Fibroblast of skin of left quadriceps (primary cell): ENCODE measurements around the gene SH3BGRL.
"Not testable (repeated sequence)": the region's sequence is repeated elsewhere in the genome, so short reads cannot be mapped to it uniquely, and the experiment has no call there.

Experiments
- DNase-seq, 2 experiments: peaks; one replicate each; pipeline ENCODE4 v3.0.0-alpha.2; 2013; ENCODE audit warnings: low read depth in 2 of 2

The SH3BGRL gene

DNA sequence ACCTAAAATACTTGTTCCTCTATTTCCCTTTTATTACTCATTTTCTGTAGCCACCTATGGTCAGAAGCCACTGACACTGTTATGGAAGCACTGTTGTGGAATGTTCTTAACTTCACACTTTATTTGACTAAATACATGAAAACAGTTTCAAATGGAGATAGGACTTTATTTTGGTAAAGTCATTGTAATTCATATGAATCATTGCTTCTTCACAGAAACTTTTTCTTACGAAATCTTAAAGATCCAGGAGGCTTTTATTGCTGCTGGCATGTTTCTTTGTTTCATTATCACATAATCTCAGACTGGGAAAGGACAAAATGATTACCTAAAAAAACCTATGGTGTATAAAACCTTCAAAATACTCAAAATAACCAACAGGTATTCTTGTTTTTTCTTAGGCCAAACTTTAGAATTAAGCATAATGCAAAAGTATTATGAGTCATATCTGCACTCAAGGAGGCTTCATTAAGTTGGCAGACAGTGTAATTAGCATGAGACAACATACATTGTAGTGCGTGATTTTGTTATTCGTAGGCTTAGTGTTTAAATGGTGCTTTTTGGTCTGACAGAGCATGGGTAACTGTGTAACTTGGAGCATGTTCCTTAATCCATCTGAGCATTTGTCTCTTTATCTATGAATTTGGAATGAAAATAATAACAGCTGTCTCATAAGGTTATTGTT lies 58.0 kb downstream of the SH3BGRL start:
- no peak for DNase-seq

DNA sequence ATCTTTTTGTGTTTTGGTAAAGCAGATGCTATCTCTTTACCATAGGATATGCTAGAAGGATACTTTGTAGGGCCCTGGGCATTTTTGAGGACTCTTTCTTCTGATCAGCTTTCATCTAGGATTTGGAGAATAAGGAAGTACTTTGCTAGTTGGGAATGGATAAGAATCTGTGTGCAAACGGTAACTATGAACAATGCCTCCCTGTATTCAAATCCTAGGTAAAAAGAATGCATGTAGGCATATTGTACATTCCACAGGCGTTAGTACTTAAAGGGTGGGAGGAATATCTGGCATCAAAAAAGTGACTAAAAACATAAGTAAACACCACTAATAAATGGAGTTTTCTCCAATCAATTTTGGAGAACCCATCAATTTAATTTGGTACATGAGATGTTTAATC lies 59.7 kb downstream of the SH3BGRL start:
- DNase-seq, result no peak

DNA sequence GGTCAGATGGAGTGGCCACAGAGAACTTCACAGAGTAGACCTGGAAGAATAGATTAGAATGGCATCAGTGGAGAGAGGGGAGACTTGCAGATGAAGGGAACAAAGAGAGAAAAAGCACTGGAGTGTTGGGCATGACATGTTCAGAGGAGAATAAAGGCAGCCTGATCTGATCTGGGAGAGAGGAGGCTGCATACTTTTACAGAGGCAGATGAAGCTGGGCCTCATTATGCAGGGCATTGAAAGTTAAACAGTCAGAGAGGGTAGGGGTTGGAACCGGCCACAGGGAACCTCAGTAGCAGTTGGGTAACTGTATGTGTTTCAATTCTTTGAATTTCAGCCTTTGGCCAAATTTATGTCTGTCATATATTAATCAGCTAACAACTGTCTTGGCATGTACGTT lies 61.2 kb downstream of the SH3BGRL start:
- no peak for DNase-seq

DNA sequence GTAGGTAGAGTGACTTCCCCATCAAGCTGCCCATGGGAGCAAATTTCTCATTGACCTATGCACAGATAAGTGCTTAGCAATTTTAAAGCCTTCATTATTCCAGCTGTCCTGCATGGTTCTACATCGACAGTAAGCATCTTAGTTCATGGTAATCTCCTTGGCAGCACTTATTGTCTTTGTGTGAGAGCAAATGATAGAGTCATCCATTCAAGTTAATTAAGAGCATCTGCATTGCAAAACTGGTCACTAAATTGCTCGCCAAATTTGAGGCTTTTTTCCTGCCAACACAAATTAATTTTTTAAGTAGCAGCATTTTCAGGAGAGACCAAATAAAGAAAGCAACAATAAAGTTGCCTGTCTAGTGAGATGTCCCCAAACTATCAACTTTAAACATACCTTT lies 76.7 kb downstream of the SH3BGRL start:
- DNase-seq, result no peak

DNA sequence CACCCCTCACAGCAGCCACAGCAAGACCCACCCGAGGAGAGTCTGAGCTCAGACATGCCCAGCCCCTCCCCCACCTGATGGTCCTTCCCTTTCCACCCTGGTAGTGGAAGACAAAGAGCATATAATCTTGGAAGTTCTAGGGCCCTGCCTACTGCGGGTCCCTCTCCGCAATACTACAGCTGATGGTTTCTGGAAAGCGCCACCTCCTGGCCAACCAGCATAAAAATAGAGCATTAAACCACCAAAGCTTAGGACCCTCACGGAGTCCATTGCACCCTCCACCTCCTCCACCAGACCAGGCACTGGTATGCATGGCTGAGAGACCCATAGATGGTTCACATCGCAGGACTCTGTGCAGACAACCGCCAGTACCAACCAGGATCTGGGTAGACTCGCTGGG lies 78.2 kb downstream of the SH3BGRL start:
- DNase-seq, result no peak

DNA sequence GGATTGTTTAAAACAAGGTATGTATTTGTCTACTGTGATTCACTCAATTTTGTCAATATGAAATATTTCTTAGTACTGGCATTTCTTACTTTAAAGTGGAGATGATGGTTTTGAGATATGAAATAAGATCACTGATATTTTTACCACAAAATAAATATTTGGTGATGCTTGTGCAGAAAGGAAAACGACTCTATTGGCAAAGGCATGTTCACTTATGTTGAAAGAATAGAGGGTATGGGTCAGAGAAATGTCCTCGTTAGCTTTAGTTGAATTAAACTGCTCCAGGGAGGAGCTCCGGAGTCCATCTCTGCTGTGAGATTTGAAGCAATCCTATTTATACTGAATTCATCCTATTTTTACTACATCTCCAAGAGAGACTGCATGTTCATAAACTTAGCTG lies 84.2 kb downstream of the SH3BGRL start:
- DNase-seq, result no peak

DNA sequence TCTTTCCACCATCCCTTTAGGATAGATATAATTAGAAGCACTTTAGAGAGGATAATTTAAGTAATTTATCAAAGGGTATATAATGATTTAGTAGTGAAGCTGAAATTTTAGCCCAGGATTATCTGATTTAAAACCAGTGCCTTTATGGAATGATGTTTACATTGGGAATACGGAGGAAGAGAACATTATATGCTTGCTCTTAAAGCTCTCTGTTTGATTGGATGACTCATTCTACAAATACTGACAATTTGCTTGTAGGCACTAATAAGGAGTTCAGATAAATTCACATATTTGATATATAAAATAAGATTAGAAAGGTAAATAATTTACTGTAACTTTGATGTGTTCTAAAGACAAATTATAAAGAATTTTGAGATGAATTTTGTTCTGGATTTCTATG lies 84.7 kb downstream of the SH3BGRL start:
- DNase-seq, result no peak

DNA sequence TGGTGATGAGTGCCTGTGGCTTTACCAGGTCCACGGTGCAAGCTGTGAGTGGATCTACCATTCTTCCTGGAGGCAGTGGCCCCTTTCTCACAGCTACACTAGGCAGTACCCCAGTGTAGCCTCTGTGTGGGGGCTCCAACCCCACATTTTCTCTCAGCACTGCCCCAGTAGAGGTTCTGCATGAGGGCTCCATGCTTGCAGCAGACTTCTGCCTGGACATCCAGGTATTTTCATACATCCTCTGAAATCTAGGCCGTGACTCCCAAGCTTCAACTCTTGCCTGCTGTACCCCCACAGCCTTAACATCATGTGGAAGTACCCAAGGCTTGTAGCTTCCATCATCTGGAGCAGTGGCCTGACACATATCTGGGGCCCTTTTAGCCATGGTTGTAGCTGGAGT lies 90.1 kb downstream of the SH3BGRL start:
- DNase-seq, result no peak

DNA sequence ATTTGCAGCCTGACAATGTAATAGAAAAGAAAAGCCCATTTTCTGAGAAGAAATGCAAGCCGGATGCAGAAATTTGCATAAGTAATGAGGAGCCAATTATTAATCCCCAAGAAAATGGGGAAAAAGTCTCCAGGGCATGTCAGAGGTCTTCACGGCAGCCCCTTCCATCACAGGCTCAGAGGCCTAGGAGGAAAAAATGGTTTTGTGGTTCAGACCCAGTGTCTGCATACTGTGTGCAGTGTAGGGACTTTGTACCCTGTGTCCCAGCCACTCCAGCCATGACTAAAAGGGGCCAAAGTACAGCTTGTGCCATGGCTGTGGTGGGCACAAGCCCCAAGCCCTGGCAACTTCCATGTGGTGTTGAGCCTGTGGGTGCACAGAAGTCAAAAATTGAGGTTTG lies 92.2 kb downstream of the SH3BGRL start:
- no peak for DNase-seq

DNA sequence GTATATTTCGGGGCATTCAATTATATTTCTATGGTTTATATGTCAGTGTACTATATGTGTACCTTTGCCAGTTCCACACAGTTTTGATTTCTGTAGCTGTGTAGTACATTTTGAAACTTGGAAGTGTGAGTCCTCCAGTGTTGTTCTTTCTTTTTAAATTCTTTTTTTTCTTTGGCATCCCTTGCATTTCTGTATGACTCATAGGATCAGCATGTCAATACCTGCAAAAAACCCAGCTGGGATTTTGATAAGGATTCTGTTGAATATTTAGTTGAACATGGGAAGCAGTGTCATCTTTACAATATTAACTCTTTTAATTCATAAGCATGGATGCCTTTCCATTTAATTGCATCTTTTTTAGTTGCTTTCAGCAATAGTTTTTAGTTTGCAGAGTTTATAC lies 100.0 kb downstream of the SH3BGRL start:
- DNase-seq, result no peak

DNA sequence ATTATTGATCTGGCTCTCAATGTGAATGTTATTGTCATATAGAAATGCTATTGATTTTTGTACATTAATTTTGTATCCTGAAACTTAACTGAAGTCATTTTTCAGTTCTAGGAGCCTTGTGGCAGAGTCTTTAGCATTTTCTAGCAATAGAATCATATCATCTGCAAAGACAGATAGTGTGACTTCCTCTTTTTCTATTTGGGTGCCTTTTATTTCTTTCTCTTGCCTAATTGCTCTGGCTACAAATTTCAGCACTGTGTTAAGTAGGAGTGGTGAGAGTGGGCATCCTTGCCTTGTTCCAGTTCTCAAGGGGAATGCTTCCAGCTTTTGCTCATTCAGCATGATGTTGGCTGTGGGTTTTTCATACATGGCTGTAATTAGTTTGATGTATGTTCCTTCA lies 102.7 kb downstream of the SH3BGRL start:
- no peak for DNase-seq

DNA sequence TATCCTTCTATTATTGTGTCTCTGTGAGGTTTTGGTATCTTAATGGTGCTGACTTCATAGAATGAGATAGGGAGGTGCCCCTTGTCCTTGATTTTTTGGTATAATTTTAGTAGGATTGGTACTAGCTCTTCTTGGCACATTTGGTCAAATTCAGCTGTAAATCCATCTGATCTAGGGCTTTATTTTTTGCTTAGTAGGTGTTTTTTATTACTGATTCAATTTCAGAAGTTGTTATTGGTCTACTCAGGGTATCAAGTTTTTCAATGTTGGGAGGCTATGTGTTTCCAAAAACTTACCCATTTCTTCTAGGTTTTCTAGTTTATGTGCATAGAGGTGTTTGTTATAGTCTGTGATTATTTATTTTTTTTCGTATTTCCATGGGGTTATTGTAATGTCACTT lies 103.3 kb downstream of the SH3BGRL start:
- DNase-seq, result no peak

DNA sequence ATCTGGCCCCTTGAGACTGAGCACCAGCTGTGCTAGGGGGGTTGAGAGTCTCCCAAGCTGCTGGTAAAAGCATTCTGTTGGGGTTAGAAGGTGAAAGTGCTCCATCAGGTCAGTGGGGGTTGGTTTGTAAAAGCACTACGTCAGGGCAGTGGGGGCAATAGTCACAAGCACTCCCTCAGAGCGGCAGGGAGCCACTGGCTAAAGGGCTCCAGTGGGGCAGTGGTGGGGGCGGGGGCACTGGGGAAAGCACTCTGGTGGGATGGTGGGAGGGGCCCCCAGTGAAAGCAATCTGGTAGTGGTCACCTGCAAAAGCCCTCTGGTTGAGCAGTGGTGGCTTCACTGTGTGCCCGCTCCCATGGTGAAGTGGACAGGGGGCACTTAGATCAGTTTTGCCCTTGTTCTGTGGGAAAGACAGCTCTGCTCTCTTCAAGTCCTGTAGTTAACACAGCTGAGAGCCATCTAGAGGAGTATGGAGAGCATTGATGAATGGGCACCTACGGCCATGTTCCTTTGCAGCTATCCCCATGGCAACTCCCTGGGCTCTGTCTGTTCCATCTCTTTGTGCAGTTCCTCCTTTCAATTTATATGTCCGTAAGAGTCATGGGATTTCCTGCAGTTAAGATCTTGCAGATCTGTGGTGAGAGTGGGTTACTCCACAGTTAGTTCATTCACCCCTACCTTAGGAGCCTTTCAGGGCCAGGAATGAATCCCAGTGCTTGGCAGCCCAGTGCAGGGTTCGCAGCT lies 106.4 kb downstream of the SH3BGRL start:
- no peak for DNase-seq

DNA sequence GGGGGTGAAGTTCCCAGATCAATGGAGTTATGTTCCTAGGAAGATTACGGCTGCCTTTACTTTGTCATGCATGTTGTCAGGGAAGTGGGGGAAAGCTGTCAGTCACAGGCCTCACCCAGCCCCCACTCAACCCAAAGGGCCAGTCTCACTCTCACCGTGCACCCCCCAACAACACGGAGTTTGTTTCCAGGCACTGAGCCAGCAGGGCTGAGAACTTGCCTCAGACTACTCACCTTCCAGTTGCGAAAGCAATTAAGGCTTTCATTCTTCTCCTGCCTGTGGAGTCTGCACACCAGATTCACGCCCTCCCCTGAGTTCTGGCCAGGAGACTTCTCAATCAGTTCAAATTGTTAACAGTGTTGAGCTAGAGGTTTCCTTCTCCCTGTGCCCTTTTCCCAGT lies 114.3 kb downstream of the SH3BGRL start:
- peak; percentile 7 to 12 for DNase-seq

DNA sequence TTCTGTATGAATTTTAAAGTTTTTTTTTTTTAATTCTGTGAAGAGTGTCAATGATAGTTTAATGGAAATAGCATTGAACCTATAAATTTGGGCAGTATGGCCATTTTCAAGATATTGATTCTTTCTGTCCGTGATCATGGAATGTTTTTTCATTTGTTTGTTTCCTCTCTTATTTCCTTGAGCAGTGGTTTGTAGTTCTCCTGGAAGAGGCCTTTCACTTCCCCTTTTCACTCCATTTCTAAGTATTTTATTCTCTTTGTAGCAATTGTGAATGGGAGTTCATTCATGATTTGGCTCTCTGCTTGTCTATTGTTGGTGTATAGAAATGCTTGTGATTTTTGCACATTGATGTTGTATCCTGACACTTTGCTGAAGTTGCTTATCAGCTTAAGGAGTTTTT lies 129.8 kb downstream of the SH3BGRL start:
- not testable (repeated sequence) for DNase-seq

DNA sequence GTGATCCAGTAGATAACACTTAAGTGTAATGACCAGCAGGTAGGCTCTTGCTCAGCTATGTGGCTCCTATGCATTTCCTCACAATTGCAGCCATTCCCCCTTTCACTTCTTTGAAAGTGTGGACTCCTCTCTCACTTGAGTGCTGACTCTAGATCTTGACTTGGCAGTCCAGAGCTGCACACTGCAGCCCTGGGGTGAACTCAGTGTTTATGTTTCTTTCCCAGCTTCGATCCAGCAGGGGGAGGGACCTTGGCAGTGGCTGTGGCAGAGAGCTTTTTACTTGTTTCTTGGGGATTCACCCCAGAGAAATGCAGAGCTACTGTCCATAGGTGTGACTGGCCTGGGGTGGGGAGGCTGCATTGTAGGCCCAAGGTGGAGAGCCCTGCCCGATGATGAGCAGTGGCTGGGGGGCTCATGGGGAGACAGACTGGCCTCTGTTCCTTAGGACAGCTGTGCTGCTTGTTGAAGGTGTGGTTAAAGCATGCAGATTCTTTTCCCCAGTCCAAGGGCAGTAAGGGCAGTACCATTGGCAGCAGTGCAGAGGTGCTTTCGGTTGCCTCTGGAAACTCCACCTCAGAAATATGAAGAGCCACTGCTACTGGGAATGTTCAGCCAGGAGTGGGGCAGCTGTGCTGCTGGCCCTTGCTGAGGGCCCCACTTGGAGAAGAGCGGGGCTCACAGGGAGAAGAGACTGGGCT lies 134.7 kb downstream of the SH3BGRL start:
- no peak for DNase-seq

DNA sequence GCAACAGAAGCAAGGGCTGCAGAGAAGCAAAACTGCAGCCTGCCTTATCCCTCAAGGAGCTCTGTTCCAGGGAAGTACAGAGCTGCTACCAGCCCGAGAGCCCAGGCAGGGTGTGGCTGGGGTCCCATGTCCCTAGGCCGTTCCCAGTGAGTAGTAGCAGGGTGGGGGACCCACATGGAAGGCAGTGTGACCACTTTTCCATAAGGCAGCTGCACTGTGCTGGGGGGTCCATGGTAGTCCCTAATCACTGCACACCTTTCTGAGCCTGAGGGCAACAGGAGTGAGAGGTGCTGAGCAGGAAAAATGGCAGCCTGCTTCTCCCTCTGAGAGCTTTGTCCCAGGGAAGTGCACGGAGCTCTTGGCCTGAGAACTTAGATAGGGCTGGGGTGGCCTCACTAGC lies 135.9 kb downstream of the SH3BGRL start:
- no peak for DNase-seq

DNA sequence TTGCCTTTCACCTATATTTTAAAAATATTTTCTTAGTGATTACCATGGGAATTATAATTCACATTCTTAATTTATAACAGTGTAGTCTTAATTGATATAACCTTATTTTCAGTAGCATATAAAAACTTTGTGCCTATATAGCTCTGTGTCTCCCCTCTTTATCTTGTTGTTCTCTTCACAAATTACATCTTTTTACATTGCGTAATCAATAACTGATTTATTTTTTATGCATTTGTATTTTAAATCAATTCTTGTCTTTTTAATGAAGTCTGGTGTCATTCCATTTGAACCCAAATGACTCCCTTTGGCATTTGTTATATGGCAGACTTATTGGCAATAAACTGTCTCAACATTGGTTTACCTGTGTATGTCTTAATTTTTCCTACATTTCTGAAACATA lies 137.0 kb downstream of the SH3BGRL start:
- DNase-seq, result no peak

DNA sequence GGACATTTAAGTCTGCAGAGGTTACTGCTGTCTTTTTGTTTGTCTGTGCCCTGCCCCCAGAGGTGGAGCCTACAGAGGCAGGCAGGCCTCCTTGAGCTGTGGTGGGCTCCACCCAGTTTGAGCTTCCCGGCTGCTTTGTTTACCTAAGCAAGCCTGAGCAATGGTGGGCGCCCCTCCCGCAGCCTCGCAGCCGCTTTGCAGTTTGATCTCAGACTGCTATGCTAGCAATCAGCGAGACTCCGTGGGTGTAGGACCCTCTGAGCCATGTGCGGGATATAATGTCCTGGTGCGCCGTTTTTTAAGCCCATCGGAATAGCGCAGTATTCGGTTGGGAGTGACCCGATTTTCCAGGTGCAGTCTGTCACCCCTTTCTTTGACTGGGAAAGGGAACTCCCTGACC lies 143.4 kb downstream of the SH3BGRL start:
- DNase-seq, result not testable (repeated sequence)
